H9 (cell line): ENCODE data around the gene FYN. TPM values are rescaled to one million over a fixed set of nuclear protein-coding genes. Genes with fewer than 3 reads are reported as not detected.

Source experiments
- DNase-seq: peaks from one replicate; pipeline ENCODE4 v3.0.0-alpha.2; 2017
- H2AFZ ChIP-seq: one replicate; pipeline ENCODE4 v1.6.1; 2013; ENCODE audit warnings: mild to moderate bottlenecking, low read length, control low read depth, moderate library complexity
- H2AK5ac ChIP-seq: 2 replicates; pipeline ENCODE4 v1.6.1; 2013; ENCODE audit warnings: low read length, control low read depth, mixed read lengths; ENCODE audit not compliant: insufficient read length
- H2BK120ac ChIP-seq: one replicate; pipeline ENCODE4 v1.6.1; 2013; ENCODE audit warnings: low read depth, mild to moderate bottlenecking, low read length, control low read depth, inconsistent platforms; ENCODE audit not compliant: poor library complexity, severe bottlenecking
- H2BK12ac ChIP-seq: 2 replicates; pipeline ENCODE4 v1.6.1; 2013; ENCODE audit warnings: low read length, control low read depth, mixed read lengths, low read depth; ENCODE audit not compliant: insufficient read length
- H2BK15ac ChIP-seq: 2 replicates; pipeline ENCODE4 v1.6.1; 2013; ENCODE audit warnings: low read depth, low read length, control low read depth
- H2BK20ac ChIP-seq: one replicate; pipeline ENCODE4 v1.6.1; 2013; ENCODE audit warnings: low read depth, mild to moderate bottlenecking, low read length, control low read depth, inconsistent platforms; ENCODE audit not compliant: poor library complexity, severe bottlenecking
- H2BK5ac ChIP-seq: 2 replicates; pipeline ENCODE4 v1.6.1; 2013; ENCODE audit warnings: low read length, control low read depth, mixed read lengths; ENCODE audit not compliant: insufficient read length
- H3K14ac ChIP-seq: 2 replicates; pipeline ENCODE4 v1.6.1; 2013; ENCODE audit warnings: low read length, control low read depth; ENCODE audit not compliant: insufficient read depth
- H3K18ac ChIP-seq: 2 replicates; pipeline ENCODE4 v1.6.1; 2013; ENCODE audit warnings: low read depth, mild to moderate bottlenecking, mixed read lengths, low read length, control low read depth; ENCODE audit not compliant: insufficient read length
- H3K23ac ChIP-seq: 2 replicates; pipeline ENCODE4 v1.6.1; 2013; ENCODE audit warnings: low read length, control low read depth, mixed read lengths, low read depth; ENCODE audit not compliant: insufficient read length
- H3K23me2 ChIP-seq: 2 replicates; pipeline ENCODE4 v1.6.1; 2013; ENCODE audit warnings: low read depth, mild to moderate bottlenecking, mixed read lengths, low read length, control low read depth; ENCODE audit not compliant: insufficient read length, poor library complexity, severe bottlenecking
- H3K27ac ChIP-seq: 2 replicates; pipeline ENCODE4 v1.5.1; 2013; ENCODE audit warnings: low read length, control low read depth, mixed read lengths, low read depth; ENCODE audit not compliant: insufficient read length
- H3K27me3 ChIP-seq: 2 replicates; pipeline ENCODE4 v1.6.1; 2013; ENCODE audit warnings: low read length, control low read depth, inconsistent platforms; ENCODE audit not compliant: insufficient read depth
- H3K4ac ChIP-seq: 2 replicates; pipeline ENCODE4 v1.6.1; 2013; ENCODE audit warnings: low read depth, mild to moderate bottlenecking, control low read depth, inconsistent platforms, low read length, moderate library complexity
- H3K4me1 ChIP-seq: 2 replicates; pipeline ENCODE4 v1.6.1; 2013; ENCODE audit warnings: low read length, control low read depth, inconsistent platforms; ENCODE audit not compliant: insufficient read depth
- H3K4me2 ChIP-seq: 2 replicates; pipeline ENCODE4 v1.6.1; 2013; ENCODE audit warnings: low read length, control low read depth, mixed read lengths; ENCODE audit not compliant: insufficient read length, insufficient read depth
- H3K56ac ChIP-seq: 2 replicates; pipeline ENCODE4 v1.6.1; 2013; ENCODE audit warnings: low read depth, mild to moderate bottlenecking, mixed read lengths, low read length, control low read depth; ENCODE audit not compliant: insufficient read length
- H3K79me1 ChIP-seq: 2 replicates; pipeline ENCODE4 v1.6.1; 2013; ENCODE audit warnings: low read depth, mild to moderate bottlenecking, moderate library complexity, low read length, control low read depth, inconsistent platforms; ENCODE audit not compliant: insufficient read depth, poor library complexity, severe bottlenecking
- H3K79me2 ChIP-seq: 2 replicates; pipeline ENCODE4 v1.6.1; 2013; ENCODE audit warnings: low read length, control low read depth, inconsistent platforms; ENCODE audit not compliant: insufficient read depth
- H3K9ac ChIP-seq: 2 replicates; pipeline ENCODE4 v1.6.1; 2013; ENCODE audit warnings: low read length, control low read depth, mixed read lengths; ENCODE audit not compliant: insufficient read length; ENCODE audit errors: extremely low read depth
- H3K9me3 ChIP-seq: one replicate; pipeline ENCODE4 v1.6.1; 2013; ENCODE audit warnings: low read depth, low read length, inconsistent platforms; ENCODE audit not compliant: control insufficient read depth
- H3T11ph ChIP-seq: one replicate; pipeline ENCODE4 v1.6.1; 2013; ENCODE audit warnings: mild to moderate bottlenecking, low read length, control low read depth, inconsistent platforms
- H4K20me1 ChIP-seq: one replicate; pipeline ENCODE4 v1.6.1; 2013; ENCODE audit not compliant: control insufficient read depth, insufficient read length, insufficient read depth
- H4K5ac ChIP-seq: 2 replicates; pipeline ENCODE4 v1.6.1; 2013; ENCODE audit warnings: low read depth, mild to moderate bottlenecking, mixed read lengths, low read length, control low read depth; ENCODE audit not compliant: insufficient read length
- H4K8ac ChIP-seq: replicated peaks from 2 replicates; pipeline ENCODE4 v1.6.1; 2013; ENCODE audit warnings: low read length, control low read depth, mixed read lengths, low read depth; ENCODE audit not compliant: insufficient read length
- H4K91ac ChIP-seq: 2 replicates; pipeline ENCODE4 v1.6.1; 2013; ENCODE audit warnings: low read depth, mild to moderate bottlenecking, moderate library complexity, mixed read lengths, low read length, control low read depth; ENCODE audit not compliant: insufficient read length
- H3K27ac Mint-ChIP-seq, 3 experiments: 2 replicates in 2 of 3; 3 replicates in 1 of 3; pipeline ENCODE4 v1.8.0; 2020 to 2021; ENCODE audit warnings: mixed read lengths in 3 of 3, mild to moderate bottlenecking in 1 of 3, moderate library complexity in 1 of 3
- H3K27me3 Mint-ChIP-seq: 2 replicates; pipeline ENCODE4 v1.8.0; 2021; ENCODE audit warnings: low read depth, mild to moderate bottlenecking, moderate library complexity, mixed read lengths
- H3K36me3 Mint-ChIP-seq, 3 experiments: 2 replicates in 2 of 3; 3 replicates in 1 of 3; pipeline ENCODE4 v1.8.0; 2020 to 2021; ENCODE audit warnings: low read depth in 3 of 3, mixed read lengths in 3 of 3; ENCODE audit not compliant: insufficient read depth in 1 of 3
- H3K4me1 Mint-ChIP-seq, 2 experiments: 2 replicates each; pipeline ENCODE4 v1.8.0; 2020; ENCODE audit warnings: mixed read lengths in 2 of 2
- H3K4me3 Mint-ChIP-seq, 2 experiments: 2 replicates in 1 of 2; 3 replicates in 1 of 2; pipeline ENCODE4 v1.8.0; 2020 to 2021; ENCODE audit warnings: mild to moderate bottlenecking in 2 of 2, mixed read lengths in 2 of 2, moderate library complexity in 1 of 2
- H3K9me3 Mint-ChIP-seq, 2 experiments: 2 replicates in 1 of 2; 3 replicates in 1 of 2; pipeline ENCODE4 v1.8.0; 2020; ENCODE audit warnings: mild to moderate bottlenecking in 2 of 2, mixed read lengths in 2 of 2, moderate library complexity in 1 of 2
- CTCF ChIP-seq: fragments of 200-600 bp; sonication (generic); conservative IDR thresholded peaks from 3 replicates; pipeline ENCODE4 v1.8.0; 2021; ENCODE audit warnings: antibody characterized with exemption, mild to moderate bottlenecking
- WGBS: extraction: QIAGEN DNeasy Blood & Tissue Kit; methylation state at CpG from one replicate; pipeline ENCODE4 v1.1.7; 2013; ENCODE audit warnings: missing lambda C conversion rate, low lambda C conversion rate, mixed read lengths; ENCODE audit not compliant: insufficient read length; ENCODE audit errors: extremely low coverage; 5-methylcytosine and 5-hydroxymethylcytosine counted together
- total RNA-seq: library from RNA; stranded (reverse); gene quantifications from 2 replicates; pipeline ENCODE4 v1.2.1, GENCODE V29; 2021

Gene FYN
- total RNA-seq, 1 experiment from 2014 or later, result 64.8 TPM

- Histone ChIP-seq H3T11ph (no peak overlapping the region), H3K18ac (no peak overlapping the region), H2BK15ac (no peak overlapping the region), H4K91ac (no peak overlapping the region), H3K4ac (no peak overlapping the region), H4K20me1 (no peaks in the 10 kb centered on the region), H2BK20ac (no peak overlapping the region), H2AK5ac (no peak overlapping the region), H3K14ac (no peak overlapping the region), H3K79me2 (no peaks in the 10 kb centered on the region), H3K23ac (no peak overlapping the region), H4K5ac (no peak overlapping the region), H3K56ac (no peak overlapping the region), H3K79me1 (peaks cover 8% of the 10 kb centered on the region), H2BK120ac (no peak overlapping the region), H3K4me2 (no peak overlapping the region), H4K8ac (no peak overlapping the region), H2AFZ (no peak overlapping the region), H2BK5ac (no peak overlapping the region), H3K23me2 (no peaks in the 10 kb centered on the region), H3K4me1 (no peaks in the 10 kb centered on the region; the same call in 1 of the 2 replicates), H3K27ac (no peak overlapping the region), H3K27me3 (no peaks in the 10 kb centered on the region), H3K9ac (no peak overlapping the region), H3K9me3 (no peaks in the 10 kb centered on the region), H2BK12ac (no peak overlapping the region)
- H3K27ac Mint-ChIP-seq, result peak overlapping the region in 1 of 3 experiments; percentile 53; a peak in 1 of 7 replicates
- H3K4me3 Mint-ChIP-seq, result no peak overlapping the region
- H3K9me3 Mint-ChIP-seq, result no peaks in the 10 kb centered on the region
- peaks cover 2 to 14% (median 10%) of the 10 kb centered on the region in 3 experiments; a peak in 5 of 7 replicates for H3K36me3 Mint-ChIP-seq
- DNase-seq, result no peak
- no CpG with 5 or more reads among the region's 3 CpGs for WGBS
- no peaks in the 10 kb centered on the region for H3K27me3 Mint-ChIP-seq
- peaks cover 4 to 5% of the 10 kb centered on the region in 2 experiments; a peak in 3 of 4 replicates for H3K4me1 Mint-ChIP-seq
- no peak for TF ChIP-seq CTCF
These were observed 151.0 kb downstream of the FYN start for GRCh38 chr6:111722179-111722731.
